Gastroesophageal sphincter (tissue), 3 donors: Measurements from ENCODE around the gene PNPLA7.

ENCODE experiments used
- POLR2A ChIP-seq, 2 donors: fragments of 450-650 bp; IDR thresholded peaks; one replicate each; pipeline ENCODE4 v1.6.1; 2017; ENCODE audit warnings: antibody characterized with exemption in 2 of 2, mild to moderate bottlenecking in 2 of 2, moderate library complexity in 1 of 2
- TF ChIP-seq, protein P1 (sequence below), 4 experiments: fragments of 200-600 bp in 2 of 4; fragments of 450-650 bp in 2 of 4; sonication (generic) in 1 of 4; IDR thresholded peaks; one replicate each; pipeline ENCODE4 v1.5.1; 2017 to 2019; ENCODE audit warnings: antibody characterized with exemption in 4 of 4, mild to moderate bottlenecking in 2 of 4, moderate library complexity in 2 of 4

DNA sequence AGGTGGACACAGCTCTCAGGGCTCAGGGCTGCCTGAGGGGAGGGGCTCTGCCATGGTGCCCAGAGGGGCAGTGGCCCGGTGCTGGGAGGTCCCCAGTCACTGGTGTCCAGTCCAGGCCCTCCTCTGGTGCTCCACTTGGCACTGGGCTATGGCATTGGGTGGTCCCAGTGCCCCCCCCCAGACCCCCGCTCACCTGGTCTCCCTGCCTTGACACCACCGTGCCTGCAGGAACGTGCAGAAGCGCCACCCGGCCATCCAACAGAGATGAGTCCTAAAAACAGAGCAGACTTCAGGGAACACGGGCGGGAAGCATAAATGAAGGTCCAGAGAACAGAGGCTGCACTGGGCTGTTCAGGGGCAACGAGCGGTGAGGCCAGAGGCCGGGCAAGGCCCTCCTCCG, 48.7 kb downstream of the PNPLA7 start:
- TF ChIP-seq, protein P1, sequence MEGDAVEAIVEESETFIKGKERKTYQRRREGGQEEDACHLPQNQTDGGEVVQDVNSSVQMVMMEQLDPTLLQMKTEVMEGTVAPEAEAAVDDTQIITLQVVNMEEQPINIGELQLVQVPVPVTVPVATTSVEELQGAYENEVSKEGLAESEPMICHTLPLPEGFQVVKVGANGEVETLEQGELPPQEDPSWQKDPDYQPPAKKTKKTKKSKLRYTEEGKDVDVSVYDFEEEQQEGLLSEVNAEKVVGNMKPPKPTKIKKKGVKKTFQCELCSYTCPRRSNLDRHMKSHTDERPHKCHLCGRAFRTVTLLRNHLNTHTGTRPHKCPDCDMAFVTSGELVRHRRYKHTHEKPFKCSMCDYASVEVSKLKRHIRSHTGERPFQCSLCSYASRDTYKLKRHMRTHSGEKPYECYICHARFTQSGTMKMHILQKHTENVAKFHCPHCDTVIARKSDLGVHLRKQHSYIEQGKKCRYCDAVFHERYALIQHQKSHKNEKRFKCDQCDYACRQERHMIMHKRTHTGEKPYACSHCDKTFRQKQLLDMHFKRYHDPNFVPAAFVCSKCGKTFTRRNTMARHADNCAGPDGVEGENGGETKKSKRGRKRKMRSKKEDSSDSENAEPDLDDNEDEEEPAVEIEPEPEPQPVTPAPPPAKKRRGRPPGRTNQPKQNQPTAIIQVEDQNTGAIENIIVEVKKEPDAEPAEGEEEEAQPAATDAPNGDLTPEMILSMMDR (IDR thresholded peaks at IDR 0.05) = no peak
- no peak for TF ChIP-seq POLR2A (IDR thresholded peaks at IDR 0.05)
